ENCODE data around the gene FYTTD1. TPM values are rescaled to one million over a fixed set of nuclear protein-coding genes. Genes with fewer than 3 reads are reported as not detected.

Gene FYTTD1
- total RNA-seq, 1 donor from 2014 or later, result 83.3 TPM

DNA sequence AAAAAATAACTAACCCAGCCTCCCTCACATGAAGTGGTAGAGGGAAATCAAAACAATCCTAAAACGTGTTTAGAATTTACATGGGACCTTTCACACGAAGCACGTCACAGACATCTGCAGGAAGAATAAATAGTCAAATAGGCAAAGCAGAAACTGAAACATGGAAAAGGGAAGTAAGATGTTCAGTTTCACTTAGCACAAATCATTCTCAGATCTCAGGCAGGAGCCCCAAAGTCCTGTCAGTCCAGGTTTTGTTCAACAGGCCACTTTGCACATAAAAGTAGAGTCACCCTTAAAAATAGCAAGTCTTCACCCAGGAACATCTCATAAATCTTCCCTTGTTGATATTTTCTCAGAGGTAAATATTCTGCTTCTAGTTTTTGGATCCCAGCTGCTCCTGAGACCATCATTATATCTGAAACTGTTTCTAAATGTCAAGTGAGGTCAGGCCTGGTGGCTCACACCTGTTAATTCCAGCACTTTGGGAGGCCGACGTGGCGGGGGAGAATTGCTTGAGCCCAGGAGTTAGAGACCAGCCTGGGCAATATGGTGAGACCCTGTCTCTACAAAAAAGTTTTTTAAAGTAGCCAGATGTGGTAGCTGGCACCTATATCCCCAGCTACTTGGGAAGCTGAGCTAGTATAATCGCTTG lies 14.9 kb upstream of the FYTTD1 start:
- no peak for TF ChIP-seq CTCF (IDR thresholded peaks at IDR 0.05)
- H3K27ac Mint-ChIP-seq (ENCODE audit: unreplicated experiment), result no peak overlapping the region
- peaks cover 32% of the 10 kb centered on the region for H3K4me1 Mint-ChIP-seq (ENCODE audit: low read depth)
- H3K27me3 Mint-ChIP-seq (ENCODE audit: low read depth), result no peaks in the 10 kb centered on the region
- H3K36me3 Mint-ChIP-seq (ENCODE audit: low read depth), result no peaks in the 10 kb centered on the region
- H3K4me3 Mint-ChIP-seq (ENCODE audit: unreplicated experiment), result no peak overlapping the region
- H3K9me3 Mint-ChIP-seq (ENCODE audit: low read depth), result no peaks in the 10 kb centered on the region
- DNase-seq (ENCODE audit: low spot score), result no peak

DNA sequence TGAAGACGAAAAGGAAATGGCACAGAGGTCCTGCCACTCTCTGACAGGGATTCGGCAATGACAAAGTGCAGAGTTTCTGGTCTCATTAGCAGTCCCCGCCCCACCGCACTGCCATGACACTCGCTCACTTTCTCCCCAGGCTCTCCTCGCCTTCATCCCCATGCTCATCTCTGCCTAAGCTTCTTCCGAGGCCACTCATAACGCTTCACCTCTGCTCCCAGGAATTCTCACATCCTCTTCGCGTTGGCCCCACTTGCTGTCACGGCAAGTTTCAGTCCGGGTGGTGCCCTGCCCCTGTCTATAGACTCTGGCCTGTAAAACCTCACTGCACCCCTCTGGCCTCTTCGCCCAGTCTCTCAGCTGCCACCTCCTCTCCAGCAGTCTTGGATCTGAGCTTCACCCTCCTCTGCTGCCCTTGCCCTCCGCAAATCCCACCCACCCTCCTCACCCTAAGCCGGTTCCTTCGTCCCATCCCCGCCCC lies 13.6 kb upstream of the FYTTD1 start:
- peak overlapping the region; percentile 97 for H3K4me3 Mint-ChIP-seq (ENCODE audit: unreplicated experiment)
- no peaks in the 10 kb centered on the region for H3K27me3 Mint-ChIP-seq (ENCODE audit: low read depth)
- H3K27ac Mint-ChIP-seq (ENCODE audit: unreplicated experiment), result peak overlapping the region; percentile 96
- H3K4me1 Mint-ChIP-seq (ENCODE audit: low read depth), result peaks cover 26% of the 10 kb centered on the region
- H3K36me3 Mint-ChIP-seq (ENCODE audit: low read depth), result no peaks in the 10 kb centered on the region
- H3K9me3 Mint-ChIP-seq (ENCODE audit: low read depth), result no peaks in the 10 kb centered on the region
- no peak for DNase-seq (ENCODE audit: low spot score)
- TF ChIP-seq CTCF (IDR thresholded peaks at IDR 0.05), result no peak

DNA sequence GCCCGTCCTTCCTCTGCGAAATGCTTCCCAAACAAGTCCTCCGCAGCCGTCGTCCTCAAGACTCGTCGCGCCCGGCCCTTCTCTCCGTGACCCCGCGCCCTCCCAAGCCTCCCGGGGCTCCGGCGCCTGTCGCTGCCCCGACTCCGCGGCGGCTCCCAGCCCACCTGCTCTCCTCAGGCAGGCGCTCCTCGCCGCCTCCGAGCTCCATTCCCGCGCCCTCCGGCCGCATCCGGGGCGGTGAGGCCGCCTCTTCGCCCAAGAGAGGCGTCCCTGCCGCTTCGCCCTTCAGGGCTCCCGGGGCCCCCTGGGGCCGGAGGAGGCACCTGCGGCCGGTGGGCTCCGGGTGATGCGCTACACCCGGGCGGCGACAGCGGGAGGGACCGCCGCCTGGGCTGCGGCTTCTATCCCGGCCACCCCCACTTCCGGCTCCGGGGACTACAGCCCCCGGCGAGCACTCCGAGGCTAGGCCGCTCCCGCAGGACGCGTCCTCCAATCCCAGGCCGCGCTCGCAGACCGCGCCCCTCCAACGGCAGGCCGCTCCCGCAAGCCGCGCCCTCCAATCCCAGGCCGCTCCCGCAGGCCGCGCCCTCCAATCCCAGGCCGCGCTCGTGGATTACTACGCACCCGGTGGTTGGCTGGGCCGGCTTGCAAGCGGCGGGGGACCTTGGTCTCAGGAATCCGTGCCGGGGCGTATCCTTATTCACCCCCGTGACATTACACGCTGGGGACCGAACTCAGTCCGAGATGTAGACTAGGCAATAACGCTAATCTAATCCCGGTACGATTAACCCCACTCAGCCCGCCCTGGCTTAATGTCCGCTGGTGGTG lies 13.0 kb upstream of the FYTTD1 start, which contains the start of gene RUBCN:
Gene RUBCN (minus strand): TSS at position 414 of the 828 bp plus-strand sequence. CDS start 185 bp downstream, at position 229.
- no peak for TF ChIP-seq CTCF (IDR thresholded peaks at IDR 0.05)
- H3K9me3 Mint-ChIP-seq (ENCODE audit: low read depth), result no peaks in the 10 kb centered on the region
- peak within 1 kb of the TSS; percentile 97 for H3K4me3 Mint-ChIP-seq (ENCODE audit: unreplicated experiment)
- H3K27ac Mint-ChIP-seq (ENCODE audit: unreplicated experiment), result peak within 1 kb of the TSS; percentile 96
- H3K27me3 Mint-ChIP-seq (ENCODE audit: low read depth), result no peaks in the 10 kb centered on the region
- H3K36me3 Mint-ChIP-seq (ENCODE audit: low read depth), result no peaks in the 10 kb centered on the region
- H3K4me1 Mint-ChIP-seq (ENCODE audit: low read depth), result peaks cover 26% of the 10 kb centered on the region
- peak; percentile 98 for DNase-seq (ENCODE audit: low spot score)

DNA sequence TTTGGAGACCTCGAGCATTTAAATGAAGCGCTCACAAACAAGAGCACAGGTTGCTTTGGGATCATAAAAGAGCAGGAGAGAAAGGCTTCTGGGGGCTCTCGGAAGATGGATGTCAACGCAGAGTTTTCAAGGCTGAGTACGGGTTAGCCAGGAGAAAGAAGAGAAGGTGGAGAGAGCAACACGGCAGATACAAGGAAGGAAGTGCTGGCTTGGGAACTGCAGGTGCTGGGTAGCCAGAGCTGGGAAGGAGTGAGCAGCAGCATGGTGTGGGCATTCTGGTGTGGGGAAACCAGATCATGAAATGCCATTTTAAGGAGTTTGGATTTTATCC lies 12.4 kb upstream of the FYTTD1 start:
- peaks cover 26% of the 10 kb centered on the region for H3K4me1 Mint-ChIP-seq (ENCODE audit: low read depth)
- peak overlapping the region; percentile 97 for H3K4me3 Mint-ChIP-seq (ENCODE audit: unreplicated experiment)
- H3K9me3 Mint-ChIP-seq (ENCODE audit: low read depth), result no peaks in the 10 kb centered on the region
- no peak for DNase-seq (ENCODE audit: low spot score)
- no peaks in the 10 kb centered on the region for H3K27me3 Mint-ChIP-seq (ENCODE audit: low read depth)
- TF ChIP-seq CTCF (IDR thresholded peaks at IDR 0.05), result no peak
- no peaks in the 10 kb centered on the region for H3K36me3 Mint-ChIP-seq (ENCODE audit: low read depth)
- H3K27ac Mint-ChIP-seq (ENCODE audit: unreplicated experiment), result peak overlapping the region; percentile 92

DNA sequence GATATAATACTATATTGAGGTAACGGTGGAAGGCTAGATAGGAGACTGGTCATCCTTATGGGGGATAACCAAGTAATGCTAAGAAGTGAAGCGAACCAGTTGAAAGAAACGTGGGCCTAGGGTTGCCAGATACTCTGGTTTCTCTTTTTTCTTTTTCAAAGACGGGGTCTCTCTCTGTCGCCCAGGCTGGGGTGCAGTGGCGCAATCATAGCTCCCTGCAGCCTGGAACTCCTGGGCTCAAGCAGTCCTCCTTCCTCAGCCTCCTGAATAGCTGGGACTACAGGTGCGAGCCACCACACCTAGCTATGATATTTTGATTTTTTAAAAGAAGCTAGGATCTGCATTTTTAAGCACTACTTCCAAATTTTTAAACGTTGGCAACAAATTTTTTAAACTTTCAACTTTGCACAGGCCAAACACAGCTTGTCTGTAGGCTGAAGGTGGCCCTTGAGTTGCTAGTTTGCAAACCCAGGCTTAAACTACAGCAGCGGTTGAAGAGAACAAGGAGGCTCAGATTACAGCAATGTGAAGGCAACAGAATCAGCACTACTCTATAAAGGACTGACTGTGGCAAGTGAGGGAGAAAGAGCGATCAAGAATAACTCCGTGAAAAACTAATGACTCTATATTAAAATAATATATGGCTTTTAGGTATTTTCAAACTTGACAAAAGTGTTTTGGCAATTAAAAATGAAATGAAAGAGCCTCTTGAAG lies 11.8 kb upstream of the FYTTD1 start:
- DNase-seq (ENCODE audit: low spot score), result no peak
- peak overlapping the region; percentile 97 for H3K4me3 Mint-ChIP-seq (ENCODE audit: unreplicated experiment)

More for the DNA sequence above, 11.8 kb upstream of the FYTTD1 start:
- TF ChIP-seq CTCF (IDR thresholded peaks at IDR 0.05), result no peak
- H3K27me3 Mint-ChIP-seq (ENCODE audit: low read depth), result no peaks in the 10 kb centered on the region
- H3K27ac Mint-ChIP-seq (ENCODE audit: unreplicated experiment), result peak overlapping the region; percentile 92
- H3K36me3 Mint-ChIP-seq (ENCODE audit: low read depth), result no peaks in the 10 kb centered on the region
- H3K9me3 Mint-ChIP-seq (ENCODE audit: low read depth), result no peaks in the 10 kb centered on the region
- peaks cover 26% of the 10 kb centered on the region for H3K4me1 Mint-ChIP-seq (ENCODE audit: low read depth)

All from chondrocyte (in vitro differentiated cells).